Tibial nerve (tissue), 4 donors: Measurements from ENCODE around the gene CAMK2B.

Source experiments
- EP300 ChIP-seq, 2 donors: sonication (generic); formaldehyde crosslinking; IDR thresholded peaks; one replicate each; pipeline ENCODE4 v1.6.1; 2017; ENCODE audit warnings: antibody characterized with exemption in 2 of 2, mild to moderate bottlenecking in 1 of 2
- POLR2A ChIP-seq, 2 donors: fragments of 450-650 bp; IDR thresholded peaks; one replicate each; pipeline ENCODE4 v1.6.1; 2017; ENCODE audit warnings: antibody characterized with exemption in 2 of 2, mild to moderate bottlenecking in 2 of 2, moderate library complexity in 2 of 2
- TF ChIP-seq, protein P1 (sequence below), 5 experiments: fragments of 200-600 bp in 3 of 5; fragments of 450-650 bp in 2 of 5; sonication (generic) in 3 of 5; IDR thresholded peaks; one replicate each; pipeline ENCODE4 v1.5.1; 2016 to 2019; ENCODE audit warnings: antibody characterized with exemption in 5 of 5, mild to moderate bottlenecking in 3 of 5, moderate library complexity in 2 of 5

DNA sequence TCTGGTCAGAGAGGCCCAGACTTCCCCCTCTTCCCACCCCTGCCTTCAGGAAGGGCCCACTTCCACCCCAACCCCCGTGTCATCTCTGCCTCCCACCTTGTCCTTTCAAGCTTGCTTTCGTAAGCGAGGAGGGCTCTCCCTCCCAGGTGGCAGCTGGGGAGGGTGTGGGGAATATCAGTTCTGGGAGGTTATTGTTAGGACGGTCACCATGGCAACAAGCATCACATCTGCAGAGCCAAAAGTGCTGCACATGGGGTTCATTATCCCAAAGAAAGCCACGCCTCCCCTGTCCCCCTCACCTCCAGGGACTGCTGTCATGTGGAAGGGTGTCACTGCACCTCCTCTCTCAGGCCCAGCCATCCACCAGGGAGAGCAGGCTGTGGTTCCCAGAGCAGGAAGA lies 2.6 kb upstream of the CAMK2B start:
- TF ChIP-seq EP300 (IDR thresholded peaks at IDR 0.05) (no peak), POLR2A (IDR thresholded peaks at IDR 0.05) (no peak)
- TF ChIP-seq, protein P1, sequence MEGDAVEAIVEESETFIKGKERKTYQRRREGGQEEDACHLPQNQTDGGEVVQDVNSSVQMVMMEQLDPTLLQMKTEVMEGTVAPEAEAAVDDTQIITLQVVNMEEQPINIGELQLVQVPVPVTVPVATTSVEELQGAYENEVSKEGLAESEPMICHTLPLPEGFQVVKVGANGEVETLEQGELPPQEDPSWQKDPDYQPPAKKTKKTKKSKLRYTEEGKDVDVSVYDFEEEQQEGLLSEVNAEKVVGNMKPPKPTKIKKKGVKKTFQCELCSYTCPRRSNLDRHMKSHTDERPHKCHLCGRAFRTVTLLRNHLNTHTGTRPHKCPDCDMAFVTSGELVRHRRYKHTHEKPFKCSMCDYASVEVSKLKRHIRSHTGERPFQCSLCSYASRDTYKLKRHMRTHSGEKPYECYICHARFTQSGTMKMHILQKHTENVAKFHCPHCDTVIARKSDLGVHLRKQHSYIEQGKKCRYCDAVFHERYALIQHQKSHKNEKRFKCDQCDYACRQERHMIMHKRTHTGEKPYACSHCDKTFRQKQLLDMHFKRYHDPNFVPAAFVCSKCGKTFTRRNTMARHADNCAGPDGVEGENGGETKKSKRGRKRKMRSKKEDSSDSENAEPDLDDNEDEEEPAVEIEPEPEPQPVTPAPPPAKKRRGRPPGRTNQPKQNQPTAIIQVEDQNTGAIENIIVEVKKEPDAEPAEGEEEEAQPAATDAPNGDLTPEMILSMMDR (IDR thresholded peaks at IDR 0.05): no peak
